ENCODE measurements around the gene FCHSD2.
"Not testable (repeated sequence)": the region's sequence is repeated elsewhere in the genome, so short reads cannot be mapped to it uniquely, and the experiment has no call there.

The FCHSD2 gene

DNA sequence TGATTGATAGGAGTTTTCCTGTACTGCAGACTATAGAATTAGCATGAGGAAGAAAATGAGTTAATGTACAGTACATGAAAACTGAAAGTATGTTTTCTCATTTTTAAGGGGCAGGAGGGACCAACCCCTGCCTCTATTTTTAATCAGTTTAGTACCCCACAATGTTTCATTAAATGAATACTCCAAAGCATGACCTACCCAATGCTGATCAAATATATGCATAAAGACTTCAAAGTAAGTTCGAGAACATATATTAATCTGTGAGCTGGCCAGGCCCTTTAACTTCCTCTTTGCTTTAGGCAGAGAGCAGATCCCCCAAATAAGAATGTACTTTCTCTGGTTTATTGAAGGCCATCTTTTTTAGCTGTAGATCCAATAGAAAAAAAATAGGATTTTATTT is 161.0 kb downstream of the FCHSD2 start:
- no peak for DNase-seq (ENCODE audit: low spot score)
- TF ChIP-seq, protein P1, sequence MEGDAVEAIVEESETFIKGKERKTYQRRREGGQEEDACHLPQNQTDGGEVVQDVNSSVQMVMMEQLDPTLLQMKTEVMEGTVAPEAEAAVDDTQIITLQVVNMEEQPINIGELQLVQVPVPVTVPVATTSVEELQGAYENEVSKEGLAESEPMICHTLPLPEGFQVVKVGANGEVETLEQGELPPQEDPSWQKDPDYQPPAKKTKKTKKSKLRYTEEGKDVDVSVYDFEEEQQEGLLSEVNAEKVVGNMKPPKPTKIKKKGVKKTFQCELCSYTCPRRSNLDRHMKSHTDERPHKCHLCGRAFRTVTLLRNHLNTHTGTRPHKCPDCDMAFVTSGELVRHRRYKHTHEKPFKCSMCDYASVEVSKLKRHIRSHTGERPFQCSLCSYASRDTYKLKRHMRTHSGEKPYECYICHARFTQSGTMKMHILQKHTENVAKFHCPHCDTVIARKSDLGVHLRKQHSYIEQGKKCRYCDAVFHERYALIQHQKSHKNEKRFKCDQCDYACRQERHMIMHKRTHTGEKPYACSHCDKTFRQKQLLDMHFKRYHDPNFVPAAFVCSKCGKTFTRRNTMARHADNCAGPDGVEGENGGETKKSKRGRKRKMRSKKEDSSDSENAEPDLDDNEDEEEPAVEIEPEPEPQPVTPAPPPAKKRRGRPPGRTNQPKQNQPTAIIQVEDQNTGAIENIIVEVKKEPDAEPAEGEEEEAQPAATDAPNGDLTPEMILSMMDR (IDR thresholded peaks at IDR 0.05): no peak
- no peak overlapping the region for H3K4me3 ChIP-seq
- H3K27ac ChIP-seq: no peak overlapping the region

DNA sequence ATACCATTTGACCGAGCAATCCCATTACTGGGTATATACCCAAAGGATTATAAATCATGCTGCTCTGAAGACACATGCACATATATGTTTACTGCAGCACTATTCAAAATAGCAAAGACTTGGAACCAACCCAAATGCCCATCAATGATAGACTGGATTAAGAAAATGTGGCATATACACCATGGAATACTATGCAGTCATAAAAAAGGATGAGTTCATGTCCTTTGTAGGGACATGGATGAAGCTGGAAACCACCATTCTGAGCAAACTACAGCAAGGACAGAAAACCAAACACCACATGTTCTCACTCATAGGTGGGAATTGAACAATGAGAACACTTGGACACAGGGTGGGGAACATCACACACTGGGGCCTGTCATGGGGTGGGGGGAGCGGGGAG is 164.3 kb downstream of the FCHSD2 start:
- H3K27ac ChIP-seq; H3K4me3 ChIP-seq; DNase-seq (ENCODE audit: low spot score): not testable (repeated sequence)

DNA sequence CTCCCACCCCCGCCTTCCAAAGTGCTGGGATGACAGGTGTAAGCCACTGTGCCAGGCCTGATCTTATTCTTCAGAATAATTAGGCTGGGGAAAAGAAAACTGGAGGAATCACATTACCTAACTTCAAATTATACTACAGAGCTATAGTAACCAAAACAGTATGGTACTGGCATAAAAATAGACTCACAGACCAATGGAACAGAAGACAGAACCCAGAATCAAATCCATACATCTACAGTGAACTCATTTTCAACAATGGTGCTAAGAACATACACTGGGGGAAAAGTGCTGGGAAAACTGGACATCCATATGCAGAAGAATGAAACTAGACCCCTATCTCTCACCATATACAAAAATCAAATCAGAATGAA is 165.6 kb downstream of the FCHSD2 start:
- not testable (repeated sequence) for DNase-seq (ENCODE audit: low spot score); H3K4me3 ChIP-seq
- peak overlapping the region; percentile 74 to 81 for H3K27ac ChIP-seq

DNA sequence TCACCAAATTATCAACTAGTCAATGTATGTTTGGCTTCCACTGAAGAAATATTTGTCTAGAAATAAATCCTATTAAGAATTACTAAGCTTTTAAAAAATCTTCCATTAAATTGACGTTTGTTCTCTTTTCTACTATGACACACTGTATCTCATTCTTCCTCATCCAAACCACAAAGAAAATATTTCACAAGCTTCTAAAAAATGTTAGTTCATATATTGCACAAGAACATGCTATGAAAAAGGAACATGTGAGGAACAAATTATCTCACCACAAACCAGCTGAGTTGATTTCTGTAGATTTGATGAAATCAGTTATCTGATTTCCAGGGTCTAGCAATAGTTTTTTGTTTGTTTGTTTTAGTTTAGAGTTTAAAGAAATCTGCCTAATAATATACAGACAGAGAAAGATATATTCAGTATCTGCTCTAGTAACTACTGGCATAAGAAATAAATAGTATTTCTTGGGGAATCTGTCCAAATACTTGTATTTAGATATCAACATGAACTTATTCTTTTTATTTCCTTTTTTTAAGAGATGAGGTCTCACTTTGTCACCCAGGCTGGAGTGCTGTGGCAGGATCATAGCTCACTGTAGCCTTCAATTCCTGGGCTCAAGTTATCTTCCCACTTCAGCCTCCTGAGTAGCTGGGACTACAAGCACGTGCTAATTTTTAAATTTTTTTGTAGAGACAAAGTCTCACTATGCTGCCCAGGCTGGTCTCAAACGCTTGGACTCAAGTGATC is 166.2 kb downstream of the FCHSD2 start:
- Histone ChIP-seq H3K27ac (peak overlapping the region; percentile 74 to 81), H3K4me3 (no peak overlapping the region)

DNA sequence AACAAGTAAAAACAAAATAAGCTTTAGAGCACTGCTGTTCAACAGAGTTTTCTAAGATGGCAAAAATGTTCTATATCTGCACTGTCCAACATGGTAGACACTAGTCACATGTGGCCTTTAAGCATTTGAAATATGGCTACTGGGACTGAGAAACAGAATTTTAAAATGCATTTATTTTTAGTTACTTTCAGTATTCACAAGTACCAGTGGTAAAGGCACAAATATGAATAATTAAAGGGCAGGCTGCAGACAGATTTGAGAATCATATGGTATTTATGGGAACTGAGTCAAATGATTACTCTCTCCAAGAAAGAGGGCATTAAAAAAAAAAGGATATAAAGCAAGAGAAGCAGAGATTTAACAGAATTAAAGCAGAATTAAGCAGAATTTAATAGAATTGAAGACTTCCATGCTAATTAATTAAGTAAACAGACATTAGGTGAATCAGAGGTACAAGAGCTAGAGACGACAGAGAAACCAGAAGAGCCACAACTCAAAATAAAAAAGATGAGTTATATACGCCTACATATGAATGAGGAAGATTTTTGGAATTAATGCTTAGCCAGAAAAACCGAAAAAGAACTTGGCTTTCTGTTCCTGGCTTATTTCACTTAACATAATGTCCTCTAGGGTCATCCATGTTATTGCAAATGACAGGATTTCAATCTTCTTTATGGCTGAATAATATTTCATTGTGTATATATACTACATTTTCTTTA is 167.5 kb downstream of the FCHSD2 start:
- peak overlapping the region in 1 of 2 donors; percentile 81 for H3K27ac ChIP-seq
- DNase-seq (ENCODE audit: low spot score): no peak
- TF ChIP-seq, protein P1 (IDR thresholded peaks at IDR 0.05): no peak
- no peak overlapping the region for H3K4me3 ChIP-seq

More for the DNA sequence above, 166.2 kb downstream of the FCHSD2 start:
- TF ChIP-seq, protein P1 (IDR thresholded peaks at IDR 0.05): no peak
- DNase-seq (ENCODE audit: low spot score): no peak

DNA sequence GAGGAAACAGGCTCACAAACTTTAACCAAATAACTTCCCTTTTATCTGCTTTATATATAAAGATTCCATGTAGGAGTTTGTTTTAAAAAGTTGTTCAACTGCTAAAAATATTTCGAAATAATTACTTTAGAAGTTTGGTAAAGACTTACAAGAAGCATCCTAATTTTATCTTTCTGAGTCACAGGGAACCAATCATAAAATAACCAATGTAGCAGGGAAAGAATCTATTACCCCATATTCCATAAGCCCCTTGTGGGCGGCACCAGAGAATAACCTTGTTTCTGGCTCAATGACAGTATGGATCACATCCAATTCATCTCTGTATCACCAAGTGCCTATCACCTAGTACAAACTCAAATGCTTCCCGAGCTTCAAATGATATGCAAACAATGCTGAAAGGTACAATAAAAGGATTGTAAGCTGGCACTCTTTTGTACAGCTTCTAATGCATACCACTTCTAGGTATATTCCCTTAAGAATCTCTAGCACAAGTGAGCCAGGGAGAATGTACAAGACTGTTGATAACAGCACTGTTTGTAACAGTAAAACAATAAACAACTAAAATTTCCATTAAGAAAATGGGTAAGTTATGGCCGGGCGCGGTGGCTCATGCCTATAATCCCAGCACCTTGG is 169.5 kb downstream of the FCHSD2 start:
- peak overlapping the region in 1 of 2 donors; percentile 35 for H3K27ac ChIP-seq
- no peak overlapping the region for H3K4me3 ChIP-seq
- DNase-seq (ENCODE audit: low spot score): no peak
- TF ChIP-seq, protein P1 (IDR thresholded peaks at IDR 0.05): no peak

DNA sequence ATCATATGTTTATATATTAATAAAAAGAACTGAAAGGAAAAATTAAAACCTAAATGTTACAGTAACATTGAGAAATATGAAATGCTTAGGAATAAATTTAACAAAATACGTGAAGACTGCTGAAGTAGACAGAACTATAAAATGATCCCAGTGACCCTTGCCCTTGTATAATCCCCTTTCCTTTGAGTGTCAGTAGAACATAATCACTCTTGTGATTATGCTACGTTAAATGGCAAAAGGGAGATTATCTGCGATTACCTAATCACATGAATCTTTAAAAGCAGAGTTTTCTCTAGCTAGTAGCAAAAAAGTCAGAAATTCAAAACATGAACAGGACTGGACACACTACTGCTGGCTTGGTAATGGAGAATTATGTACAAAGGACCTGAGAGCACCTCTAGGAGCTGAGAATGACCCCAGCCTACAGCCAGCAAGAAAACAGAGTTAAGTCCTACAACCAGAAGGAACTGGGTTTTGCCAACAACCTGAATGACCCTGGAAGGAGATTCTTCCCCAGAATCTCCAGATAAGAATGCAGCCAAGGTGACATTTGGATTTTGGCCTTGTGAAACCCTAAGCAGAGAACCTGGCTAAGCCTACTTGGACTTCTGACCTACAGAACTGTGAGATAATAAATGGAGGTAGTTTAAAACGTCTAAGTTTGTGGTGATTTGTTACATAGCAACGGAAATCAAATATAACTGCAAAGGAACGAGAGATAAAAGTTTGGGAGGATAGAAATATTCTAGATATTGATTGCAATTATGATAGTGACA is 170.7 kb downstream of the FCHSD2 start:
- TF ChIP-seq, protein P1 (IDR thresholded peaks at IDR 0.05): no peak
- Histone ChIP-seq H3K27ac (no peak overlapping the region), H3K4me3 (no peak overlapping the region)
- no peak for DNase-seq (ENCODE audit: low spot score)
